Activated CD8-positive, alpha-beta T cell treated with anti-CD3 and anti-CD28 coated beads for 36 hours (primary cell): ENCODE measurements around the gene CD3G. TPM values are rescaled to one million over a fixed set of nuclear protein-coding genes. Genes with fewer than 3 reads are reported as not detected.

Source experiments
- ATAC-seq: fragments of 200-7000 bp; cut with Tn5 transposase; one replicate; pipeline ENCODE4 v1.10.0; 2021; ENCODE audit warnings: mild to moderate bottlenecking, moderate library complexity
- CTCF ChIA-PET: fragments of 350-600 bp; sonication (Branson Sonifier 250); formaldehyde crosslinking; loops from one replicate; lab custom pipeline; 2021; ENCODE audit warnings: antibody characterized with exemption; lab: Charles Lee
- POLR2A ChIA-PET: fragments of 350-600 bp; sonication (Branson Sonifier 250); formaldehyde crosslinking; loops from one replicate; lab custom pipeline; 2021; ENCODE audit warnings: antibody characterized with exemption; lab: Charles Lee
- DNase-seq: peaks from one replicate; pipeline ENCODE4 v3.0.0-alpha.2; 2020
- H3K27ac Mint-ChIP-seq: one replicate; pipeline ENCODE4 v1.8.0; 2021; ENCODE audit warnings: mild to moderate bottlenecking, mixed read lengths
- H3K27me3 Mint-ChIP-seq: one replicate; pipeline ENCODE4 v1.8.0; 2021; ENCODE audit warnings: mixed read lengths
- H3K36me3 Mint-ChIP-seq: one replicate; pipeline ENCODE4 v1.8.0; 2021; ENCODE audit warnings: low read depth, mixed read lengths
- H3K4me1 Mint-ChIP-seq: one replicate; pipeline ENCODE4 v1.8.0; 2021; ENCODE audit warnings: low read depth, mixed read lengths
- H3K4me3 Mint-ChIP-seq: one replicate; pipeline ENCODE4 v1.8.0; 2021; ENCODE audit warnings: mild to moderate bottlenecking, moderate library complexity, mixed read lengths
- H3K9me3 Mint-ChIP-seq: one replicate; pipeline ENCODE4 v1.8.0; 2021; ENCODE audit warnings: mixed read lengths
- CTCF ChIP-seq: fragments of 200-600 bp; IDR thresholded peaks from one replicate; pipeline ENCODE4 v1.8.0; 2022; ENCODE audit warnings: antibody characterized with exemption, mild to moderate bottlenecking
- intact Hi-C: fragments of 100-400 bp; cut with micrococcal nuclease; formaldehyde crosslinking; loops from one replicate; pipeline ENCODE4 v1.10.0; 2022
- total RNA-seq, 2 experiments: library from RNA; stranded (reverse); gene quantifications; one replicate each; pipeline ENCODE4 v1.2.3, GENCODE V29; 2021

The CD3G gene
- total RNA-seq, 2 experiments from 2014 or later, result 116 to 118 TPM

GRCh38 chr11:118310271-118310670 lies 33.9 kb upstream of the CD3G start:
- TF ChIP-seq CTCF, result no peak
- ChIA-PET CTCF (interaction anchor here (1.0 to 2.6 kb wide), 6 partner anchors 9 to 112 kb away, joined by 3 to 12 read pairs (median 4); partner anchors contain the start of gene CD3G), POLR2A (interaction anchor here (1.3 to 2.3 kb wide), 3 partner anchors 11 to 108 kb away, joined by 3 to 7 read pairs (median 5); no protein-coding TSS in a partner anchor)
- ATAC-seq, result no peak
- H3K36me3 Mint-ChIP-seq, result peaks cover 89% of the 10 kb centered on the region
- H3K9me3 Mint-ChIP-seq, result peaks cover 2% of the 10 kb centered on the region
- no peak overlapping the region for H3K4me3 Mint-ChIP-seq
- no peaks in the 10 kb centered on the region for H3K27me3 Mint-ChIP-seq
- intact Hi-C loops, result no loop called here
- DNase-seq, result no peak
- peak overlapping the region; percentile 80 for H3K27ac Mint-ChIP-seq
- H3K4me1 Mint-ChIP-seq, result peaks cover 79% of the 10 kb centered on the region

GRCh38 chr11:118310781-118311485 lies 33.2 kb upstream of the CD3G start:
- TF ChIP-seq CTCF, result no peak
- no peaks in the 10 kb centered on the region for H3K27me3 Mint-ChIP-seq
- H3K36me3 Mint-ChIP-seq, result peaks cover 89% of the 10 kb centered on the region
- no peak overlapping the region for H3K4me3 Mint-ChIP-seq
- CTCF ChIA-PET, result interaction anchor here (0.9 to 2.6 kb wide), 20 partner anchors 9 to 284 kb away, joined by 3 to 12 read pairs (median 3); partner anchors contain the start of genes CD3D, CD3G, JAML and MPZL2
- DNase-seq (no peak), ATAC-seq (no peak)
- peak overlapping the region; percentile 90 for H3K27ac Mint-ChIP-seq
- POLR2A ChIA-PET, result interaction anchor here (0.6 to 2.3 kb wide), 8 partner anchors 9 to 109 kb away, joined by 3 to 7 read pairs (median 4); partner anchors contain the start of gene UBE4A
- peaks cover 2% of the 10 kb centered on the region for H3K9me3 Mint-ChIP-seq
- peaks cover 86% of the 10 kb centered on the region for H3K4me1 Mint-ChIP-seq
- intact Hi-C loops, result no loop called here

- no peak for DNase-seq
- ATAC-seq, result peak; percentile 23
- CTCF ChIA-PET, result interaction anchor here (0.9 to 2.6 kb wide), 21 partner anchors 9 to 283 kb away, joined by 3 to 12 read pairs (median 3); partner anchors contain the start of genes CD3D, CD3G, JAML and MPZL2
- Mint-ChIP-seq H3K36me3 (peaks cover 91% of the 10 kb centered on the region), H3K4me1 (peaks cover 92% of the 10 kb centered on the region), H3K27me3 (no peaks in the 10 kb centered on the region), H3K4me3 (no peak overlapping the region), H3K27ac (peak overlapping the region; percentile 90), H3K9me3 (peaks cover 2% of the 10 kb centered on the region)
- intact Hi-C loops, result no loop called here
- POLR2A ChIA-PET, result interaction anchor here (0.6 to 2.3 kb wide), 9 partner anchors 10 to 109 kb away, joined by 3 to 7 read pairs (median 4); partner anchors contain the start of gene UBE4A
- no peak for TF ChIP-seq CTCF
Observed at GRCh38 chr11:118311518-118311917, 32.6 kb upstream of the CD3G start.

- POLR2A ChIA-PET, result interaction anchor here (0.6 to 1.4 kb wide), 4 partner anchors 11 to 98 kb away, joined by 3 to 6 read pairs (median 4); no protein-coding TSS in a partner anchor
- Mint-ChIP-seq H3K36me3 (peaks cover 91% of the 10 kb centered on the region), H3K27ac (peak overlapping the region; percentile 90), H3K27me3 (no peaks in the 10 kb centered on the region), H3K4me1 (peaks cover 91% of the 10 kb centered on the region), H3K4me3 (no peak overlapping the region), H3K9me3 (peaks cover 5% of the 10 kb centered on the region)
- ATAC-seq (no peak), DNase-seq (no peak)
- TF ChIP-seq CTCF, result no peak
- CTCF ChIA-PET, result interaction anchor here (0.9 to 2.6 kb wide), 16 partner anchors 8 to 282 kb away, joined by 3 to 12 read pairs (median 5); partner anchors contain the start of genes CD3D, CD3G, JAML and MPZL2
- intact Hi-C loops, result no loop called here
Observed at GRCh38 chr11:118312328-118312727, 31.8 kb upstream of the CD3G start.
